ENCODE measurements around the gene ACTR1B. TPM values are rescaled to one million over a fixed set of nuclear protein-coding genes. Genes with fewer than 3 reads are reported as not detected.

ACTR1B gene
- total and polyA plus RNA-seq, 2 of the 4 experiments (the other 2 are of a cell fraction), result 40.5 to 68.8 TPM

DNA sequence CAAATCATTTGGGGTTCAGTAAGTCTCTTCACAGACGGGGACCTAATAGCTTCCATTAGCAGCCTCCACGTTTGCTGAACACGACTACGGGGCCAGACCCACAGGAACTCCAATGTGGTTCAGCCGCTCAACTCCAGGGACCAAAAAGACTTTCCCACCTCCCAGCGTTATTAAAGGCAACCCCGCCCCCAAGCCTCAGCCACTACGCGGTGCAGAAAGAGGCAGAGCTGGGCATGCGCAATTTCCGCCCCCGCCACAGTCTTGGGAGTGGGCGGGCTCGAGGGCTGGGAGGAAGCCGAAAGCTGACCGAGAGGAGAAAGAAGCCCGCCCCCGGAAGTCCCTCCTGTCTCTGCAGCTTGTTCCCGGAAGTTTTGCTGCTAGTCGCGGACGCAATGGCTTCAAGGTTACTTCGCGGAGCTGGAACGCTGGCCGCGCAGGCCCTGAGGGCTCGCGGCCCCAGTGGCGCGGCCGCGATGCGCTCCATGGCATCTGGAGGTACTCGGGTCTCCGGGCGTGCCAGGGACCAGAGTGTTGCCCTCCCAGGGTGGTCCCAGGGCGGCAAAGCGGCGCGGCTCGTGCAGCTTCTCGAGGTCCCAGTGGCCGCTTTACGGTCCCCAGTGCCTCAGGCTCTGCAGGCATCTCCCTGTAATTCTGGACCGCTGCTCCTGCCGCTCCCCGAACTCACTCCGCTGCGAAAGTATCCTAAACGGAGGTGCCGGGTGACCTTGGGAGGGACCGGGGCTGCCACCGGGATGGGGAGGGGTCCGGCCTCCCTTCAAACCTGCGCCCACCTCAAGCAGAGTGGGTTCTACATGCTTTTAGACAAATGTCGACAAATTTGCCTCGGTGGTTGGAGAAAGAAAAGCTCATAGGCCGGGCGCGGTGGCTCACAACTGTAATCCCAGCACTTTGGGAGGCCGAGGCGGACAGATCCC is 17.9 kb downstream of the ACTR1B start, which contains the start of gene COX5B:
COX5B (plus strand) TSS at position 368 of the 935 bp plus-strand sequence; CDS start at position 393, 25 bp downstream.
- Histone ChIP-seq H3K27ac (ENCODE audit: insufficient read depth, low read length) (peak within 1 kb of the TSS; percentile 74), H3K4me1 (ENCODE audit: control insufficient read depth, insufficient read depth, low read length) (peaks cover 5% of the 10 kb centered on the region; the same call in 1 of the 2 replicates), H3K14ac (replicated peaks; ENCODE audit: low read depth, low read length) (peak within 1 kb of the TSS; percentile 51), H3K9ac (ENCODE audit: low read depth, low read length) (peak within 1 kb of the TSS; percentile 84), H2BK15ac (ENCODE audit: low read depth, low read length) (no peak within 1 kb of the TSS; the same call in 2 of the 3 replicates), H2BK5ac (ENCODE audit: low read depth, low read length, poor library complexity, severe bottlenecking) (peak within 1 kb of the TSS; percentile 56), H3K27me3 (ENCODE audit: control insufficient read depth, insufficient read depth, low read length) (no peaks in the 10 kb centered on the region), H2BK120ac (ENCODE audit: low read depth, low read length) (peak within 1 kb of the TSS; percentile 24), H3K9me3 (ENCODE audit: control insufficient read depth, insufficient read depth, low read length) (no peaks in the 10 kb centered on the region), H3K18ac (ENCODE audit: low read depth, low read length) (peak within 1 kb of the TSS; percentile 10; the same call in 1 of the 2 replicates), H4K91ac (ENCODE audit: insufficient read depth, low read depth, low read length) (peak within 1 kb of the TSS; percentile 26), H3K79me1 (ENCODE audit: low read depth in 1 of 2, low read length in 2 of 2) (peaks cover 13 to 20% of the 10 kb centered on the region in 2 experiments), H2AK5ac (ENCODE audit: low read depth, low read length) (0 out of 2 replicates have a peak within 1 kb of the TSS, but pooled peaks have one; percentile 33), H3K4me3 (ENCODE audit: insufficient read depth, low read depth, low read length) (peak within 1 kb of the TSS; percentile 85), H3K56ac (ENCODE audit: extremely low read depth, insufficient read depth, low read length) (peak within 1 kb of the TSS; percentile 29; the same call in 1 of the 2 replicates), H4K8ac (ENCODE audit: low read depth in 2 of 2, low read length in 2 of 2) (peak within 1 kb of the TSS; percentile 92), H2AFZ (replicated peaks; ENCODE audit: low read length, poor library complexity) (peak within 1 kb of the TSS; percentile 91), H2BK20ac (ENCODE audit: low read depth, low read length) (no peak within 1 kb of the TSS), H3K36me3 (ENCODE audit: control insufficient read depth, insufficient read depth, low read length) (peaks cover 18% of the 10 kb centered on the region), H3K9me1 (ENCODE audit: insufficient read depth, low read length) (no peaks in the 10 kb centered on the region), H2AK9ac (replicated peaks; ENCODE audit: low read depth, low read length, poor library complexity) (peak within 1 kb of the TSS; percentile 92), H3K23ac (ENCODE audit: low read depth, low read length) (peak within 1 kb of the TSS; percentile 73; the same call in 1 of the 2 replicates), H3K4me2 (ENCODE audit: low read depth, low read length) (peak within 1 kb of the TSS; percentile 85), H4K20me1 (ENCODE audit: insufficient read depth, low read length) (no peaks in the 10 kb centered on the region), H3K4ac (ENCODE audit: low read depth, low read length) (peak within 1 kb of the TSS; percentile 70), H4K5ac (ENCODE audit: low read depth, low read length) (peak within 1 kb of the TSS; percentile 71)
- ATAC-seq (ENCODE audit: low read depth), result peak; percentile 99
- in situ Hi-C loops (cut with MboI; ENCODE audit: low sequenced_read_pairs) (no loop called here), dilution Hi-C loops (cut with HindIII; ENCODE audit: low sequenced_read_pairs, unreplicated experiment) (no loop called here), intact Hi-C loops (cut with micrococcal nuclease) (no loop called here)
- BruUV-seq (replicated peaks), result no TSS peak
- 0% methylated on average over 19 of the region's 63 CpGs; no CpG with 5 or more reads in 1 of the 2 experiments for WGBS, 2 experiments (ENCODE audit: extremely low coverage in 2 of 2, insufficient read length in 1 of 2)
- CTCF ChIA-PET, result interaction anchor here (1.6 kb wide), 1 partner anchor 16 kb away, joined by 3 read pairs; no protein-coding TSS in a partner anchor
- peak; percentile 78; the same call in 1 of the 2 replicates for TF ChIP-seq MAZ (IDR thresholded peaks at IDR 0.05; ENCODE audit: borderline replicate concordance, low read depth, low read length)
- TF ChIP-seq RAD21 (IDR thresholded peaks at IDR 0.05; ENCODE audit: low read length), result no peak
- no peak for TF ChIP-seq RFX5 (IDR thresholded peaks at IDR 0.05; ENCODE audit: low read depth, low read length)
- peak; percentile 80 for TF ChIP-seq POLR2A (IDR thresholded peaks at IDR 0.05; ENCODE audit: low read depth, low read length)
- TF ChIP-seq, protein P1, sequence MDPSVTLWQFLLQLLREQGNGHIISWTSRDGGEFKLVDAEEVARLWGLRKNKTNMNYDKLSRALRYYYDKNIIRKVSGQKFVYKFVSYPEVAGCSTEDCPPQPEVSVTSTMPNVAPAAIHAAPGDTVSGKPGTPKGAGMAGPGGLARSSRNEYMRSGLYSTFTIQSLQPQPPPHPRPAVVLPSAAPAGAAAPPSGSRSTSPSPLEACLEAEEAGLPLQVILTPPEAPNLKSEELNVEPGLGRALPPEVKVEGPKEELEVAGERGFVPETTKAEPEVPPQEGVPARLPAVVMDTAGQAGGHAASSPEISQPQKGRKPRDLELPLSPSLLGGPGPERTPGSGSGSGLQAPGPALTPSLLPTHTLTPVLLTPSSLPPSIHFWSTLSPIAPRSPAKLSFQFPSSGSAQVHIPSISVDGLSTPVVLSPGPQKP (IDR thresholded peaks at IDR 0.05; ENCODE audit: borderline replicate concordance, low read depth, low read length), result no peak
- no peak for TF ChIP-seq RCOR1 (IDR thresholded peaks at IDR 0.05; ENCODE audit: insufficient replicate concordance, low read length)
- no peak for TF ChIP-seq CHD1 (IDR thresholded peaks at IDR 0.05; ENCODE audit: low read depth, low read length)
- TF ChIP-seq NFE2L2 (IDR thresholded peaks at IDR 0.05; ENCODE audit: low read depth, low read length), result no peak
- no peak for TF ChIP-seq MXI1 (IDR thresholded peaks at IDR 0.05; ENCODE audit: borderline replicate concordance, low read depth, low read length)
- POLR2A ChIA-PET (ENCODE audit: unreplicated experiment), result interaction anchor here (1.9 kb wide), 1 partner anchor 17 kb away, joined by 15 read pairs; the partner anchor contains the start of gene ACTR1B
- peak; percentile 93 for DNase-seq
